Measurements from ENCODE around the gene CHRNG. TPM values are rescaled to one million over a fixed set of nuclear protein-coding genes. Genes with fewer than 3 reads are reported as not detected.

Gene CHRNG
- total RNA-seq, 4 donors from 2014 or later = 3.5 to 57.5 (median 24.6) TPM

- Histone ChIP-seq H3K27me3 (peaks cover 0 to 5% (median 1%) of the 10 kb centered on the region in 3 donors), H3K27ac (no peak overlapping the region), H3K4me3 (no peak overlapping the region), H3K36me3 (no peaks in the 10 kb centered on the region), H3K9me3 (no peaks in the 10 kb centered on the region), H3K4me1 (no peaks in the 10 kb centered on the region)
- ATAC-seq (no peak), DNase-seq (no peak)
- intact Hi-C loops (cut with DNase I; ENCODE audit: low total_unique reads) (no loop called here), in situ Hi-C loops (cut with MboI; ENCODE audit: low sequenced_read_pairs in 4 of 4) (no loop called here)
- TF ChIP-seq, protein P1, sequence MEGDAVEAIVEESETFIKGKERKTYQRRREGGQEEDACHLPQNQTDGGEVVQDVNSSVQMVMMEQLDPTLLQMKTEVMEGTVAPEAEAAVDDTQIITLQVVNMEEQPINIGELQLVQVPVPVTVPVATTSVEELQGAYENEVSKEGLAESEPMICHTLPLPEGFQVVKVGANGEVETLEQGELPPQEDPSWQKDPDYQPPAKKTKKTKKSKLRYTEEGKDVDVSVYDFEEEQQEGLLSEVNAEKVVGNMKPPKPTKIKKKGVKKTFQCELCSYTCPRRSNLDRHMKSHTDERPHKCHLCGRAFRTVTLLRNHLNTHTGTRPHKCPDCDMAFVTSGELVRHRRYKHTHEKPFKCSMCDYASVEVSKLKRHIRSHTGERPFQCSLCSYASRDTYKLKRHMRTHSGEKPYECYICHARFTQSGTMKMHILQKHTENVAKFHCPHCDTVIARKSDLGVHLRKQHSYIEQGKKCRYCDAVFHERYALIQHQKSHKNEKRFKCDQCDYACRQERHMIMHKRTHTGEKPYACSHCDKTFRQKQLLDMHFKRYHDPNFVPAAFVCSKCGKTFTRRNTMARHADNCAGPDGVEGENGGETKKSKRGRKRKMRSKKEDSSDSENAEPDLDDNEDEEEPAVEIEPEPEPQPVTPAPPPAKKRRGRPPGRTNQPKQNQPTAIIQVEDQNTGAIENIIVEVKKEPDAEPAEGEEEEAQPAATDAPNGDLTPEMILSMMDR (IDR thresholded peaks at IDR 0.05 in 4 of 5, conservative IDR thresholded peaks at IDR 0.05 in 1 of 5) = no peak
- no peak for TF ChIP-seq POLR2A (IDR thresholded peaks at IDR 0.05)
These were observed 47.1 kb upstream of the CHRNG start for GRCh38 chr2:232492236-232492848.

DNA sequence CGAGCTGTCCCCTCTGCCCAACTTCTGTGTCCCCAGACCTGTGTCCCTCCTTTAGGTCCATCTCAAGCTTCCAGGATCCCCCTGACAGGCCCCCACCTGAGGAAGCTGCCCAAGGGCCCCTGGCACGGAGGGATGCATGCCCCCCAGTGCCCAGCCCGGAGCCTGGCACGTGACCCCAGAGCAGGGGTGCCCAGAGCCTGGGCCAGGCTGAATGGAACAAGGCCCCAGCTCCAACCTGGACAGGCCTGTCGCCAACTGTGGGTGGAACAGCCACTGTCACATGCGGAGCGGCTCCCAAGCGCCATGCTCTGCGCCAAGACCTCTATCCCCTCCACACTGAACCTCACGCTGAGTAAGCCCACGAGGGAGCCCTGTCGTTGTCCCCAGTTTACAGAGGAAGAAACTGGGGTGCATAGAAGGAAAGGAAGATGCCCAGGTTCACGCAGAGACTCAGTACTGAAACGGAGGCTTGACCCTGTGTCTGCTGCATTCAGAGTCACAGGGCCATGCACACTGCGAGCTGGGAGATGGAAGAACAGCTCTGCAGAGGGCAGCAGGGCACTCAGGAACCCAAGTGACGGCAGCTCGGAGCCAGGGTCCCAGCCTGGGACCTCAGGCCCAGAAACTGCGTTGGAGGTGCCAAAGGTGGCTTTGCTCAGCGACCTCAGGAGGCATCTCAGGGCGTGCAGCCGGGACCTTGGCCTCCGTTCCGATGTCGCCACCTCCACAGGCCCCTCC lies 46.4 kb upstream of the CHRNG start:
- ATAC-seq (no peak), DNase-seq (no peak)
- in situ Hi-C loops (cut with MboI; ENCODE audit: low sequenced_read_pairs in 4 of 4) (no loop called here), intact Hi-C loops (cut with DNase I; ENCODE audit: low total_unique reads) (no loop called here)
- H3K36me3 ChIP-seq = no peaks in the 10 kb centered on the region
- H3K9me3 ChIP-seq = no peaks in the 10 kb centered on the region
- H3K4me3 ChIP-seq = no peak overlapping the region
- H3K27ac ChIP-seq = no peak overlapping the region
- peaks cover 0 to under 1% (median 0%) of the 10 kb centered on the region in 3 donors for H3K27me3 ChIP-seq
- no peaks in the 10 kb centered on the region for H3K4me1 ChIP-seq
- TF ChIP-seq POLR2A (IDR thresholded peaks at IDR 0.05) = no peak
- TF ChIP-seq, protein P1 (IDR thresholded peaks at IDR 0.05 in 4 of 5, conservative IDR thresholded peaks at IDR 0.05 in 1 of 5) = no peak

- intact Hi-C loops (cut with DNase I; ENCODE audit: low total_unique reads) (no loop called here), in situ Hi-C loops (cut with MboI; ENCODE audit: low sequenced_read_pairs in 4 of 4) (no loop called here)
These were observed 45.6 kb upstream of the CHRNG start for GRCh38 chr2:232493701-232494474.

GRCh38 chr2:232494542-232494941 lies 45.0 kb upstream of the CHRNG start:
- H3K4me1 ChIP-seq = no peaks in the 10 kb centered on the region
- no peak for DNase-seq
- H3K27ac ChIP-seq = no peak overlapping the region
- in situ Hi-C loops (cut with MboI; ENCODE audit: low sequenced_read_pairs in 4 of 4) = no loop called here
- no peaks in the 10 kb centered on the region for H3K27me3 ChIP-seq
- no peak for TF ChIP-seq POLR2A (IDR thresholded peaks at IDR 0.05)
- H3K4me3 ChIP-seq = no peak overlapping the region
- no peaks in the 10 kb centered on the region for H3K36me3 ChIP-seq
- H3K9me3 ChIP-seq = no peaks in the 10 kb centered on the region
- ATAC-seq = no peak
- intact Hi-C loops (cut with DNase I; ENCODE audit: low total_unique reads) = no loop called here

More at GRCh38 chr2:232493701-232494474, 45.6 kb upstream of the CHRNG start:
- TF ChIP-seq POLR2A (IDR thresholded peaks at IDR 0.05) = no peak
- TF ChIP-seq, protein P1 (IDR thresholded peaks at IDR 0.05 in 4 of 5, conservative IDR thresholded peaks at IDR 0.05 in 1 of 5) = no peak
- H3K4me1 ChIP-seq = no peaks in the 10 kb centered on the region
- DNase-seq (no peak), ATAC-seq (no peak)
- no peaks in the 10 kb centered on the region for H3K36me3 ChIP-seq
- no peaks in the 10 kb centered on the region for H3K9me3 ChIP-seq
- H3K27ac ChIP-seq = no peak overlapping the region
- H3K27me3 ChIP-seq = no peaks in the 10 kb centered on the region
- H3K4me3 ChIP-seq = no peak overlapping the region

DNA sequence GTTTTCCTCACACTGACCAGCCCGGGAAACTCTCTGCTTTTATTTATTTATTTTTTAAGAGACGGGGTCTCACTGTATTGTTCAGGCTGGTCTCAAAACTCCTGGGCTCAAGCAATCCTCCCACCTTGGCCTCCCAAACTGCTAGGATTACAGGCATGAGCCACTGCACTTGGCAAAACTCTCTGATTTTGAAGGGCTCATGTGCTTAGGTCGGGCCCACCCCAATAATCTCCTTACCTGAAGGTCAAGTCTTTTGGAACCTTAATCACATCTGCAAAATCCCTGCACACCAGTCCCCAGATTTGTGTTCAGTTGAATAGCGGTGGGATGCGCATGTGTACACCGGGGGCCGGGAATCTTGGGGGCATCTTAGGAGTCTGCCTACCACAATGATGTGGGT lies 44.2 kb upstream of the CHRNG start:
- no peak for TF ChIP-seq POLR2A (IDR thresholded peaks at IDR 0.05)
- TF ChIP-seq, protein P1 (IDR thresholded peaks at IDR 0.05 in 4 of 5, conservative IDR thresholded peaks at IDR 0.05 in 1 of 5) = no peak
- no peak overlapping the region for H3K27ac ChIP-seq
- DNase-seq (no peak), ATAC-seq (no peak)
- H3K27me3 ChIP-seq = no peaks in the 10 kb centered on the region
- H3K4me1 ChIP-seq = no peaks in the 10 kb centered on the region
- intact Hi-C loops (cut with DNase I; ENCODE audit: low total_unique reads) (no loop called here), in situ Hi-C loops (cut with MboI; ENCODE audit: low sequenced_read_pairs in 4 of 4) (no loop called here)
- H3K9me3 ChIP-seq = no peaks in the 10 kb centered on the region
- H3K36me3 ChIP-seq = no peaks in the 10 kb centered on the region
- H3K4me3 ChIP-seq = no peak overlapping the region

Measured in gastrocnemius medialis (tissue), 4 donors.